IPS-18c (cell line): ENCODE results near the gene RBM33.

Experiments used
- H3K4me3 ChIP-seq: 2 replicates; pipeline ENCODE4 v1.7.0; 2013; ENCODE audit warnings: low read depth, mild to moderate bottlenecking, low read length, moderate library complexity; ENCODE audit not compliant: insufficient read depth
- H3K9me3 ChIP-seq: one replicate; pipeline ENCODE4 v1.6.1; 2013; ENCODE audit warnings: mild to moderate bottlenecking, low read length, moderate library complexity; ENCODE audit not compliant: control insufficient read depth, insufficient read depth

The RBM33 gene

DNA sequence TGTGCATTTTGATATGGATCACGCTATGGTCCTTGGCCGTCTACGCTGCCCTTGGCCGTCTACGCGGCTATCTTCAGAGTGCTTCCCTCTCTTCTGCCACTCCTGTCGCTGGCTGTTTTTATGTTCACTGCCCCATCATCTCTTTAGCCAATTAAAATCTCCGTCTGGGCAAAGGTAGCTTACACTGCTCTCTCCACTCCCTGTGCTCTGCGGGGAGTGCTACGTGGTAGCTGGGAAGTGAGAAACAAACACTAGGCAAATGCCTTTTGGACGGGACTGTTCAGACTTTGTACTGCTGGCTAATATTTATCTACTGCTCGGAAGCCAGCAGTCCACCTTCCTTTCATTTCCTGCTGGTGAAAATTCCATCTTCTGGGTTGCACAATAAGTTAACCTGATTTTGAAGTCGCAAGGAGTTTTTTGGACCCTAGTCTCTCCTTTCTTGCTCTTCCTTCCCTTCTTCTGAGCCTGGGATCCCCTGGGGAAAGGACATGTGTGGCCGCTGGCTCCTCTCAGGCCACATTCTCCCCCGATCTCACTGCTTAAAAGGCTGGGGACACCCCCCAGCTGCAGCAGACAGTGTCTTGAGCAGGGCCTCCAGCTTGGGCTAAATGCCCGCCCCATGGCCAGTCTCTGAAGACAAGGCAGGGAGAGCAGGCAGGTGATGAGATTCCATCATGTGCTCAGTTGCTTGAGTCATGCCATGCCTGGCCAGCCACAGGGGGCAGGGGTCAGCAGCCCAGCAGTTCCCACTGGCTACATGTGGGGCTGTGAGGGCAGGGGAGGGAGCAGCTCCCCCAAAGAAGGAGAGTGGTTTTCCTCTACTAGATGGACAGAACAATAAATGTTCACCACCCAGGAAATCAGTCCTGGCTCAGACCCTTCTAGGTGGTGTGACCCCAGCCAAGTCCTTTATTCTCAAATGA, 25.5 kb upstream of the RBM33 start:
- no peaks in the 10 kb centered on the region for H3K9me3 ChIP-seq
- no peak overlapping the region for H3K4me3 ChIP-seq

GRCh38 chr7:155619634-155620271, 24.7 kb upstream of the RBM33 start:
- Histone ChIP-seq H3K4me3 (no peak overlapping the region; the same call in 1 of the 2 replicates), H3K9me3 (no peaks in the 10 kb centered on the region)

GRCh38 chr7:155620497-155620896, 24.0 kb upstream of the RBM33 start:
- H3K4me3 ChIP-seq, result no peak overlapping the region
- no peaks in the 10 kb centered on the region for H3K9me3 ChIP-seq

DNA sequence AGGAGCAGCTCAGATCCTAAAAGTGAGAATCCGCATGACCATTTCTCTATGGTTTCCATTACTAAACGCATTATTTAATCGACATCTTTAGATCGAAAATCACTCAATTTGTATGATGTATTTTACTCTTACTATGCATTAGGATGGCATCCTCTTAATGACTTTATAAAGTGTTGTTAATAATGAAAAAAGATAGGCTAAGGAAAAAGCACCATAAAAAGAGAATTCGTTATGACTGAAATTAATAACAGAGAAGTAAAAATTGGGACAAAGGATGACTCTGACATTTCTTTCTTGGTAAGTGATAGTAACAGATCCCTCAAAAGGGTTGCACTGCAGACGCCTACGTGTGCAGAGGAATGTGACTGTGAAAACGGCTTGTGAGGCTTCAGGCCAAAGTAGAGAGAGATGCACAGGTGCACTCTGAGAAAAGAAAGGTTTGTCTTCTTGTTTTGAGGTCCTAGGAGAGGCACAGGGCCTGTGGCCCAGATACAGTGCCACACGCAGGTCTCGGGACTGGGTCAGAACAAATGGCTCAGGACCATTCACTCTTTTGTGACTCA, 23.0 kb upstream of the RBM33 start:
- no peak overlapping the region for H3K4me3 ChIP-seq

GRCh38 chr7:155624412-155624811, 20.0 kb upstream of the RBM33 start:
- Histone ChIP-seq H3K4me3 (no peak overlapping the region), H3K9me3 (no peaks in the 10 kb centered on the region)

More for the DNA sequence above, 23.0 kb upstream of the RBM33 start:
- no peaks in the 10 kb centered on the region for H3K9me3 ChIP-seq

GRCh38 chr7:155625557-155625956, 18.9 kb upstream of the RBM33 start:
- Histone ChIP-seq H3K4me3 (no peak overlapping the region), H3K9me3 (no peaks in the 10 kb centered on the region)

DNA sequence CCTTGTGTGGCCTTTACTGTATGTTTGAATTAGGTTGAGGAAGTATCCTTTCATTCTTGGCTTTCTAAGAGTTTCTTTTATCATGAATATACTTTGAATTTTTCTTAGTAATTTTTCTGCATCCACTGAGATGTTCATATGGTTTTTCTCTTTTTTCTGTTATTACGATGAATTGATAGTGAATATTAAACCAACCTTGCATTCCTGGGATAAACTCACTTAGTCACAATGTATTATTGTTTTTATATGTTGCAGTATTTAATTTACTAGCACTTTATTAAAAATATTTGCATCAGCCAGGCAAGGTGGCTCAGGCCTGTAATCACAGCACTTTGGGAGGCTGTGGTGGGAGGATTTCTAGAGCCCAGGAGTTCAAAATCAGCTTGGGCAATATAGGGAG, 15.3 kb upstream of the RBM33 start:
- Histone ChIP-seq H3K4me3 (no peak overlapping the region), H3K9me3 (no peaks in the 10 kb centered on the region)

DNA sequence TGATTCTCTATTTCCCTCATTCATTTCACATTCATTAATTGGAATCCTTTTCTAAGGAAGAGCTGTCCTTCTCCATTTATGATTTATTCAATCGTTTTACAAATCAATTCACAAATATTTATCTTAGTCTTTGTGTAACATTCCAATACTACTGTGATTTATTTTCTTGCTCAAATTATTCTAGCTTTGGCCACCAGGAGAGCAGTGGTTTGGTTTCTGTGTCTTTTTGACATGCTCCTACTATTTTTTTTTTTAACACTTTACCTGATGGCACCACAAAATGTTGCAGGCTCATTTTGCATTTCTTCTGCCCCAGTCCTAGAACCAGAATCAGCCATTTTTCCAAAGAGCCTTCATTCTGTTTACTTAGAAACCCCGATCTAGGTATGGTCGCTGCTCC, 13.3 kb upstream of the RBM33 start:
- H3K4me3 ChIP-seq, result no peak overlapping the region
- peaks cover under 1% of the 10 kb centered on the region for H3K9me3 ChIP-seq

- Histone ChIP-seq H3K4me3 (no peak overlapping the region), H3K9me3 (peaks cover 4% of the 10 kb centered on the region)
Observed at GRCh38 chr7:155635817-155636216, 8.6 kb upstream of the RBM33 start.

GRCh38 chr7:155637155-155637554, 7.3 kb upstream of the RBM33 start:
- H3K9me3 ChIP-seq, result peaks cover 4% of the 10 kb centered on the region
- H3K4me3 ChIP-seq, result no peak overlapping the region

DNA sequence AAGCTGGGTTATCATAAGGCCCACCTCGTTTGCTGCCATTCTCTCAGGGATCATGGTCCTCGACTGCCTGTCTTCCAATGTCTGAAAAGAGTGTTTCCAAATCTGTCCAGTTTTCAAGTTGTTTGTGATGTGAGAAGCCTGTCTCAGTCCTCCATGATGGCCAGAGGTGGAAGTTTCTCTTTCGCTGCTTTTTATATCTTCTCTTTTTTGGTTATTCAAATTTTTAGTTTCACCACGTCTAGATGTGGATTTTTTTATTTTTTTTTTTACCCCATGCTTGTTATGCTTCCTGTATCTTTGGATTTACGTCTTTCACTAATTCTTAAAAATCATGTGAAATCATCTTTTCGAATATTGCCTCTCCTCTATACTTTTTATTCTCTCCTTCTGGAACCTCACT, 6.1 kb upstream of the RBM33 start:
- peaks cover 4% of the 10 kb centered on the region for H3K9me3 ChIP-seq
- H3K4me3 ChIP-seq, result no peak overlapping the region

DNA sequence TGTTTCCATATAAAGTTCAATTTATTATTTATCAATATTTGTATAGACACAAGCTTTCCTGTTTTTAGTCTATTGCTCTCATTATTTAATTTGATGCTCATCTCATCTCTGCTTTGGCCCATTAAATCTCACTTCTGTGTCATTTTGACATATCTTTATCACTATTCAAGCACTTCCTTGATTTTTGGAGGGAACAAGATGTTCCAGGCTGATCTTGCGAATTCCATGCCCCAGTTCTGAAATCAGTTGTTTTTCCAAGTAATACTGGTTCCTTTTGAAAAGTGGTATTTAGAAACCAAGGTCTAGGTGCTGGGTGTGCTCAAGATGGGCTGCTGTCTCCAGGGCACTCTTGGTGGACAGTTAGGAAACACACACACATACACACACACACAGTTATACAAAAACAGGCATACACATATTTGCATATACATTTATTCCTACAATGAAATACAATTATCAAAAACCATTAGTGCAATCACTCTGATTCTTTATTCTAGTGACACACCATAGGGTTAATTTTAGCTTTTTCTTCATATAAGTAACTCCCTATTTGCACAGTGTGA, 4.4 kb upstream of the RBM33 start:
- Histone ChIP-seq H3K4me3 (no peak overlapping the region), H3K9me3 (peaks cover 4% of the 10 kb centered on the region)

GRCh38 chr7:155640629-155641028, 3.8 kb upstream of the RBM33 start:
- H3K9me3 ChIP-seq, result peaks cover 4% of the 10 kb centered on the region

GRCh38 chr7:155643804-155644177, 670 bp upstream of the RBM33 start:
- peak overlapping the region; percentile 97 for H3K4me3 ChIP-seq

More at GRCh38 chr7:155640629-155641028, 3.8 kb upstream of the RBM33 start:
- no peak overlapping the region for H3K4me3 ChIP-seq

GRCh38 chr7:155644971-155645509, 579 bp downstream of the RBM33 start:
- Histone ChIP-seq H3K9me3 (no peaks in the 10 kb centered on the region), H3K4me3 (peak overlapping the region; percentile 97)

More at GRCh38 chr7:155643804-155644177, 670 bp upstream of the RBM33 start:
- no peaks in the 10 kb centered on the region for H3K9me3 ChIP-seq

DNA sequence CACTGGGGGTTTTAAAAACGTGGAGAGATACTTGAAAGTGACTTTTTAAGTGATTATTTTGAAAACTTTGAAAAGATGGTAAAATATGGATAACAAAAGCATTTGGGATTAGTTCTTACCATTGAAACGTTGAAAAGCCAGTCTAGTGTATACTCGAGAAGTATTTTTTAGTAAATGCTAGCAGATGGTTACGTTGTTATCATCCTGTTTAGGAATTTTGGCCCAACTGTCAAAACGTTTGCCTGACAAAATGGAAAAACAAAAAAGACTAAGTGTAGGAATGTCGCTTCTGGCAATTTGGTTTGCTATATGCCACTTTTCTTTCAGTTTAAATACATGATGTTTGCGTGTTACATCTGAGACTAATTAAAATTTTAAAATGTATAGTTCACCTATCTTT, 1.2 kb downstream of the RBM33 start:
- peak overlapping the region; percentile 97; the same call in 1 of the 2 replicates for H3K4me3 ChIP-seq
- no peaks in the 10 kb centered on the region for H3K9me3 ChIP-seq

GRCh38 chr7:155646669-155647068, 2.2 kb downstream of the RBM33 start:
- H3K4me3 ChIP-seq, result 0 out of 2 replicates have a peak overlapping the region, but pooled peaks have one; percentile 17
- no peaks in the 10 kb centered on the region for H3K9me3 ChIP-seq
